OCI-LY3 (cell line): ENCODE results near the gene BMPER.
"Not testable (repeated sequence)": the region's sequence is repeated elsewhere in the genome, so short reads cannot be mapped to it uniquely, and the experiment has no call there.

Experiments
- H2AFZ ChIP-seq: fragments of 200-600, 300-600 bp; shearing (Covaris generic); 2 replicates; pipeline ENCODE4 v1.6.0; 2014; ENCODE audit warnings: antibody characterized with exemption, low read depth, low read length
- H3K27ac ChIP-seq: fragments of 200-600, 300-600 bp; sonication (generic); 2 replicates; pipeline ENCODE4 v1.5.1; 2014; ENCODE audit warnings: mild to moderate bottlenecking, low read length, moderate library complexity, mixed read lengths
- H3K27me3 ChIP-seq: fragments of 200-600, 300-600 bp; sonication (generic); 2 replicates; pipeline ENCODE4 v1.6.1; 2014; ENCODE audit warnings: low read depth, low read length, mixed read lengths
- H3K36me3 ChIP-seq: fragments of 200-600, 300-600 bp; sonication (generic); replicated peaks from 2 replicates; pipeline ENCODE3; 2014; ENCODE audit warnings: low read depth, low read length, mixed read lengths
- H3K4me1 ChIP-seq: fragments of 300-600, 200-600 bp; sonication (generic); 2 replicates; pipeline ENCODE4 v1.6.1; 2014; ENCODE audit warnings: low read length, mixed read lengths
- H3K4me2 ChIP-seq: fragments of 200-600, 300-600 bp; sonication (generic); 2 replicates; pipeline ENCODE4 v1.6.1; 2014; ENCODE audit warnings: low read length, mixed read lengths
- H3K4me3 ChIP-seq: fragments of 300-600, 200-600 bp; sonication (generic); 2 replicates; pipeline ENCODE4 v1.5.1; 2014; ENCODE audit warnings: antibody characterized with exemption, mild to moderate bottlenecking, low read length, moderate library complexity
- H3K79me2 ChIP-seq: fragments of 300-600, 200-600 bp; shearing (Covaris generic); 2 replicates; pipeline ENCODE4 v1.6.1; 2014; ENCODE audit warnings: mild to moderate bottlenecking, low read length, mixed read lengths
- H3K9ac ChIP-seq: fragments of 300-600, 200-600 bp; shearing (Covaris generic); 2 replicates; pipeline ENCODE4 v1.6.0; 2014; ENCODE audit warnings: mild to moderate bottlenecking, low read length, moderate library complexity
- H3K9me3 ChIP-seq: fragments of 200-600, 300-600 bp; shearing (Covaris generic); 2 replicates; pipeline ENCODE4 v1.6.1; 2014; ENCODE audit warnings: low read length, mixed read lengths; ENCODE audit not compliant: insufficient read depth
- H4K20me1 ChIP-seq: fragments of 200-600, 300-600 bp; sonication (generic); 2 replicates; pipeline ENCODE4 v1.6.1; 2016; ENCODE audit warnings: low read length, mixed read lengths; ENCODE audit not compliant: insufficient read depth
- CTCF ChIP-seq: fragments of 200-600, 300-600 bp; sonication (generic); IDR thresholded peaks from 2 replicates; pipeline ENCODE4 v1.5.1; 2014; ENCODE audit warnings: antibody characterized with exemption, low read length, low read depth
- EZH2phosphoT487 ChIP-seq: fragments of 200-600 bp; shearing (Covaris generic); IDR thresholded peaks from 2 replicates; pipeline ENCODE4 v1.6.1; 2018; ENCODE audit warnings: antibody characterized with exemption, mixed run types, low read depth

BMPER gene

DNA sequence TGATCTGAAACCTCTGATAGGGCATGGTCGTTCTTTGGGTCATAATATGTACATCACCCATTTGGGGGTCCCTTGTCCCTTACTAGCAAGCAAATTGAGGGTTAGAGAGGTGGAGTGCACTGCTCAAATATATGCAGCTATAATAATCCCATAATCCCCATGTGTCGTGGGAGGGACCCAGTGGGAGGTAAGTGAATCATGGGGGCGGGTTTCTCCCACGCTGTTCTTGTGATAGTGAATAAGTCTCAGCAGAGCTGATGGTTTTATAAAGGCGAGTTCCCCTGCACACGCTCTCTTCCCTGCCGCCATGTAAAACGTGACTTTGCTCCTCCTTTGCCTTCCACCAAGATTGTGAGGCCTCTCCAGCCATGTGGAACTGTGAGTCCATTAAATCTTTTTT is 262.7 kb downstream of the BMPER start:
- no peak for TF ChIP-seq EZH2phosphoT487
- Histone ChIP-seq H3K9me3 (no peaks in the 10 kb centered on the region), H4K20me1 (no peaks in the 10 kb centered on the region), H3K27me3 (no peaks in the 10 kb centered on the region), H3K27ac (no peak overlapping the region), H3K4me3 (no peak overlapping the region), H2AFZ (no peak overlapping the region), H3K79me2 (no peaks in the 10 kb centered on the region), H3K36me3 (no peaks in the 10 kb centered on the region), H3K4me2 (no peak overlapping the region), H3K4me1 (no peaks in the 10 kb centered on the region), H3K9ac (no peak overlapping the region)

DNA sequence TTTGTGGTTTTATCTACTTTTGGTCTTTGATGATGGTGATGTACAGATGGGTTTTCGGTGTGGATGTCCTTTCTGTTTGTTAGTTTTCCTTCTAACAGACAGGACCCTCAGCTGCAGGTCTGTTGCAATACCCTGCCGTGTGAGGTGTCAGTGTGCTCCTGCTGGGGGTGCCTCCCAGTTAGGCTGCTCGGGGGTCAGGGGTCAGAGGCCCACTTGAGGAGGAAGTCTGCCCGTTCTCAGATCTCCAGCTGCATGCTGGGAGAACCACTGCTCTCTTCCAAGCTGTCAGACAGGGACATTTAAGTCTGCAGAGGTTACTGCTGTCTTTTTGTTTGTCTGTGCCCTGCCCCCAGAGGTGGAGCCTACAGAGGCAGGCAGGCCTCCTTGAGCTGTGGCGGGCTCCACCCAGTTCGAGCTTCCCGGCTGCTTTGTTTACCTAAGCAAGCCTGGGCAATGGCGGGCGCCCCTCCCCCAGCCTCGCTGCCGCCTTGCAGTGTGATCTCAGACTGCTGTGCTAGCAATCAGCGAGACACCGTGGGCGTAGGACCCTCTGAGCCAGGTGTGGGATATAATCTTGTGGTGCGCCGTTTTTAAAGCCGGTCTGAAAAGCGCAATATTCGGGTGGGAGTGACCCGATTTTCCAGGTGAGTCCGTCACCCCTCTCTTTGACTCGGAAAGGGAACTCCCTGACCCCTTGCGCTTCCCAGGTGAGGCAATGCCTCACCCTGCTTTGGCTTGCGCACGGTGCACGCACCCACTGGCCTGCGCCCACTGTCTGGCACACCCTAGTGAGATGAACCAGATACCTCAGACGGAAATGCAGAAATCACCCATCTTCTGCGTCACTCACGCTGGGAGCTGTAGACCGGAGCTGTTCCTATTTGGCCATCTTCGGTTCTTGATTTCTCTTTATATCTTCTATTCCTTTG is 269.6 kb downstream of the BMPER start:
- not testable (repeated sequence) for H3K4me2 ChIP-seq, H2AFZ ChIP-seq, H3K4me1 ChIP-seq, H3K27ac ChIP-seq, H3K79me2 ChIP-seq, H3K9ac ChIP-seq, H3K4me3 ChIP-seq, H3K27me3 ChIP-seq, H3K36me3 ChIP-seq, H4K20me1 ChIP-seq, H3K9me3 ChIP-seq

GRCh38 chr7:34175837-34176236 is 270.5 kb downstream of the BMPER start:
- Histone ChIP-seq H3K36me3 (no peaks in the 10 kb centered on the region), H3K27me3 (no peaks in the 10 kb centered on the region), H3K4me3 (no peak overlapping the region), H3K79me2 (no peaks in the 10 kb centered on the region), H3K9me3 (no peaks in the 10 kb centered on the region), H4K20me1 (no peaks in the 10 kb centered on the region), H3K9ac (no peak overlapping the region), H3K4me2 (no peak overlapping the region), H3K27ac (no peak overlapping the region), H3K4me1 (no peaks in the 10 kb centered on the region), H2AFZ (no peak overlapping the region)
- no peak for TF ChIP-seq CTCF
- TF ChIP-seq EZH2phosphoT487 = no peak

DNA sequence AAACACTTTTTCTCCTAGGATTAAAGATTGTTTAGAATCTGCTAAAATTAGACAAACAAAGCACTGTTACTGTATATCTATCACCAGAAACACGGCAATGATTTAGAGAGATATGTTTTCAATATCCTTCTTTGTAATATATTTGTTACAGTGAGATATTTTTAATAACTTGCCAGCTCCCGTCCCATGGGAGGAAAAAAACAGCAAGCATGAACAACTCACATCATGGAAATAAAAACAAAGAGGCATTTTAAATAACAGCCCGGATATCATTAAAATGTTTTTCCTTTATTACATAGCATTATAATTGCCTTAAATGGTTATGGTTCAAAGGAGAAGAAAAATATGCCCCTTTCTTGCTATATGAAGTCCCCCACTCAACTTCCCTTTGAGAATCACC is 272.1 kb downstream of the BMPER start:
- no peaks in the 10 kb centered on the region for H3K27me3 ChIP-seq
- H2AFZ ChIP-seq = no peak overlapping the region
- TF ChIP-seq CTCF (no peak), EZH2phosphoT487 (no peak)
- H3K36me3 ChIP-seq = no peaks in the 10 kb centered on the region
- no peak overlapping the region for H3K4me2 ChIP-seq
- H3K9me3 ChIP-seq = no peaks in the 10 kb centered on the region
- no peaks in the 10 kb centered on the region for H3K79me2 ChIP-seq
- H3K4me1 ChIP-seq = no peaks in the 10 kb centered on the region
- no peak overlapping the region for H3K27ac ChIP-seq
- no peak overlapping the region for H3K9ac ChIP-seq
- H4K20me1 ChIP-seq = no peaks in the 10 kb centered on the region
- H3K4me3 ChIP-seq = no peak overlapping the region

DNA sequence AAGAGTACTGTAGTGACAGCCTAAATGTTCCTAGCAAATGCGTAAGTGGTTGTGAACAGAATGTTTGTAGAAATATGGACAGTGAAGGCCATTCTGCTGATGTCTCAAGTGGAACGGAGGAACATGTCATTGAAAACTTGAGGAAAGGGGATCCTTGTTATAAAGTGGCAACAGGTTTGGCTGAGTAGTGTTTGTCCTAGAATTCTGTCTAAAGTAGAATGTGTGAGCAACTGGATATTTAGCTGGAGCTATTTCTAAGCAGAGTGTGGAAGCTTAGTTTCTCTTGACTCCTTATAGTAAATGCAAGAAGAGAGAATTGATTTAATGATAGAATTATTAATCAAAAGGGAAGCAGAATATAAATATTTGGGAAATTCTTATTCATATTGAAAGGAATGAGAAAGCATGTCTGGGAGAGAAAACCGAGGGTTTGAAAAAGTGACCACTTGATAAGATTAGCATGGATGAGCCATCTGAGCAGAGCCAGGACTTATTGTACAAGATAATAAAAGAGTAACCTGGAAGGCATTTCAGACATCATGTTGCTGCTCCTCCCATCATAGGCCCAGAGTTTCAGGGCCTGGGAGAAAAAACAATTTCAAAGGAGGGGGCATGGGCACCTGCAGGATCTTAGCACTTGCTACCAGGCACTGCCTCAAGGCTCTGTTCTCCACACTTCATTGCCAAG is 276.1 kb downstream of the BMPER start:
- H3K27ac ChIP-seq = no peak overlapping the region
- H3K27me3 ChIP-seq = no peaks in the 10 kb centered on the region
- H3K79me2 ChIP-seq = no peaks in the 10 kb centered on the region
- no peak overlapping the region for H3K4me3 ChIP-seq
- H3K4me2 ChIP-seq = no peak overlapping the region
- TF ChIP-seq CTCF (no peak), EZH2phosphoT487 (no peak)
- no peaks in the 10 kb centered on the region for H4K20me1 ChIP-seq
- H3K9ac ChIP-seq = no peak overlapping the region
- H3K36me3 ChIP-seq = no peaks in the 10 kb centered on the region
- no peaks in the 10 kb centered on the region for H3K4me1 ChIP-seq
- H3K9me3 ChIP-seq = no peaks in the 10 kb centered on the region
- H2AFZ ChIP-seq = no peak overlapping the region
